Measurements from ENCODE around the gene AADAT.
"Not testable (repeated sequence)": the region's sequence is repeated elsewhere in the genome, so short reads cannot be mapped to it uniquely, and the experiment has no call there.

The AADAT gene

GRCh38 chr4:170089274-170089667 is 485 bp downstream of the AADAT start:
- no peak for DNase-seq (ENCODE audit: low spot score)

GRCh38 chr4:170088716-170089115 is 1.0 kb downstream of the AADAT start:
- DNase-seq (ENCODE audit: low spot score): no peak

- DNase-seq (ENCODE audit: low spot score): no peak
These were observed 2.5 kb downstream of the AADAT start for GRCh38 chr4:170087163-170087700.

GRCh38 chr4:170083541-170083940 is 6.2 kb downstream of the AADAT start:
- DNase-seq (ENCODE audit: low spot score): no peak

- DNase-seq (ENCODE audit: low spot score): no peak
These were observed 9.3 kb downstream of the AADAT start for GRCh38 chr4:170080496-170080895.

- no peak for DNase-seq (ENCODE audit: low spot score)
These were observed 9.8 kb downstream of the AADAT start for GRCh38 chr4:170079981-170080380.

GRCh38 chr4:170071196-170071595 is 18.6 kb downstream of the AADAT start:
- DNase-seq (ENCODE audit: low spot score): no peak

- no peak for DNase-seq (ENCODE audit: low spot score)
These were observed 21.2 kb downstream of the AADAT start for GRCh38 chr4:170068438-170069128.

GRCh38 chr4:170059421-170059820 is 30.3 kb downstream of the AADAT start:
- no peak for DNase-seq (ENCODE audit: low spot score)

GRCh38 chr4:170058826-170059225 is 30.9 kb downstream of the AADAT start:
- DNase-seq (ENCODE audit: low spot score): no peak

GRCh38 chr4:170057866-170058265 is 31.9 kb downstream of the AADAT start:
- DNase-seq (ENCODE audit: low spot score): no peak

GRCh38 chr4:170052919-170053318 is 36.8 kb downstream of the AADAT start:
- DNase-seq (ENCODE audit: low spot score): no peak

GRCh38 chr4:170051402-170051801 is 38.4 kb downstream of the AADAT start:
- DNase-seq (ENCODE audit: low spot score): no peak

- no peak for DNase-seq (ENCODE audit: low spot score)
These were observed 40.0 kb downstream of the AADAT start for GRCh38 chr4:170049766-170050165.

GRCh38 chr4:170047771-170048354 is 41.9 kb downstream of the AADAT start:
- peak; percentile 57 for DNase-seq (ENCODE audit: low spot score)

- DNase-seq (ENCODE audit: low spot score): not testable (repeated sequence)
These were observed 43.6 kb downstream of the AADAT start for GRCh38 chr4:170046156-170046555.

- DNase-seq (ENCODE audit: low spot score): no peak
These were observed 49.6 kb downstream of the AADAT start for GRCh38 chr4:170040031-170040680.

GRCh38 chr4:170038769-170039168 is 51.0 kb downstream of the AADAT start:
- DNase-seq (ENCODE audit: low spot score): no peak

GRCh38 chr4:170038232-170038631 is 51.5 kb downstream of the AADAT start:
- DNase-seq (ENCODE audit: low spot score): no peak

GRCh38 chr4:170037481-170037880 is 52.3 kb downstream of the AADAT start:
- no peak for DNase-seq (ENCODE audit: low spot score)

- DNase-seq (ENCODE audit: low spot score): no peak
These were observed 53.9 kb downstream of the AADAT start for GRCh38 chr4:170035845-170036244.

- no peak for DNase-seq (ENCODE audit: low spot score)
These were observed 54.5 kb downstream of the AADAT start for GRCh38 chr4:170035231-170035630.

- DNase-seq (ENCODE audit: low spot score): no peak
These were observed 55.8 kb downstream of the AADAT start for GRCh38 chr4:170033999-170034398.

Measured in CD4-positive, alpha-beta T cell treated with Interleukin-15 for 4 hours (primary cell).